HCT116 (cell line): ENCODE measurements around the gene OR52E4. TPM values are rescaled to one million over a fixed set of nuclear protein-coding genes. Genes with fewer than 3 reads are reported as not detected.

Experiments
- ATAC-seq: fragments of 200-7000 bp; cut with Tn5 transposase; 2 replicates; pipeline ENCODE4 v1.9.1; 2020; ENCODE audit warnings: mild to moderate bottlenecking, moderate library complexity
- BruUV-seq: library from RNA; stranded (reverse); fragments of 400-500 nt; replicated peaks from 2 replicates; lab custom pipeline; 2021; lab: Mats Ljungman, UMichigan
- CTCF ChIA-PET: fragments of 300-600 bp; sonication (Branson Sonifier 250); formaldehyde crosslinking; loops from one replicate; lab custom pipeline; 2021; ENCODE audit warnings: antibody characterized with exemption; lab: Charles Lee
- POLR2A ChIA-PET: fragments of 300-600, 350-600 bp; sonication (Branson Sonifier 250); formaldehyde crosslinking; loops from one replicate; lab custom pipeline; 2021; ENCODE audit warnings: antibody characterized with exemption; lab: Charles Lee
- RAD21 ChIA-PET, 2 experiments: fragments of 300-600 bp; sonication (Branson Sonifier 250); formaldehyde crosslinking; loops; one replicate each; lab custom pipeline; 2023; ENCODE audit warnings: low total read pairs in 2 of 2; ENCODE audit not compliant: uncharacterized antibody in 2 of 2, unreplicated experiment in 2 of 2, low non-redundant PET in 1 of 2; lab: Charles Lee
- DNase-seq: peaks from one replicate; pipeline ENCODE4 v3.0.0-alpha.2; 2010; ENCODE audit warnings: low read depth, low spot score
- H2AFZ ChIP-seq: fragments of 200-600 bp; shearing (Covaris generic), sonication (generic); 2 replicates; pipeline ENCODE4 v1.6.1; 2017; ENCODE audit warnings: low read depth, mixed run types, mixed read lengths, antibody characterized with exemption, low read length; ENCODE audit not compliant: poor library complexity, severe bottlenecking
- H3K27ac ChIP-seq: 2 replicates; pipeline ENCODE4 v1.5.1; 2012; ENCODE audit warnings: low read depth, low read length
- H3K27me3 ChIP-seq: fragments of 200-600 bp; sonication (generic); 2 replicates; pipeline ENCODE4 v1.6.1; 2016; ENCODE audit warnings: mixed run types, low read length, mixed read lengths; ENCODE audit not compliant: insufficient read depth
- H3K36me3 ChIP-seq, 2 experiments: fragments of 200-500 bp in 1 of 2; fragments of 200-600 bp in 1 of 2; sonication (Bioruptor generic) in 1 of 2; sonication (generic) in 1 of 2; 2 replicates each; pipeline versions ENCODE4 v1.5.1 to v1.6.1; 2014 to 2016; ENCODE audit warnings: low read length in 2 of 2, inconsistent platforms in 1 of 2, mixed read lengths in 1 of 2, mixed run types in 1 of 2; ENCODE audit not compliant: insufficient read depth in 2 of 2, control insufficient read depth in 1 of 2
- H3K4me1 ChIP-seq, 2 experiments: fragments of 200-600 bp in 1 of 2; sonication (generic) in 1 of 2; 2 replicates each; pipeline versions ENCODE4 v1.5.1 to v1.6.1; 2012 to 2017; ENCODE audit warnings: low read length in 2 of 2, inconsistent platforms in 1 of 2, mild to moderate bottlenecking in 1 of 2, mixed read lengths in 1 of 2, mixed run types in 1 of 2, moderate library complexity in 1 of 2; ENCODE audit not compliant: insufficient read depth in 2 of 2, control insufficient read depth in 1 of 2
- H3K4me2 ChIP-seq: fragments of 200-600 bp; sonication (generic); 2 replicates; pipeline ENCODE4 v1.6.1; 2017; ENCODE audit warnings: mixed run types, low read length, mixed read lengths
- H3K4me3 ChIP-seq, 2 experiments: fragments of 200-600 bp in 1 of 2; sonication (generic) in 1 of 2; replicated peaks in 1 of 2; 2 replicates each; pipeline ENCODE4 v1.5.1; 2011 to 2016; ENCODE audit warnings: low read length in 2 of 2, control low read depth in 1 of 2, low read depth in 1 of 2, mild to moderate bottlenecking in 1 of 2, mixed read lengths in 1 of 2, mixed run types in 1 of 2
- H3K79me2 ChIP-seq: fragments of 200-600 bp; sonication (generic); 2 replicates; pipeline ENCODE4 v1.6.1; 2017; ENCODE audit warnings: mild to moderate bottlenecking, mixed run types, low read length, moderate library complexity, mixed read lengths; ENCODE audit not compliant: insufficient read depth
- H3K9ac ChIP-seq: fragments of 200-600 bp; sonication (generic); 2 replicates; pipeline ENCODE4 v1.6.1; 2016; ENCODE audit warnings: low read length, mixed read lengths
- H3K9me2 ChIP-seq: fragments of 200-600 bp; sonication (generic), shearing (Covaris generic); 2 replicates; pipeline ENCODE4 v1.6.1; 2017; ENCODE audit warnings: mixed run types, mild to moderate bottlenecking, moderate library complexity; ENCODE audit not compliant: insufficient read depth
- H3K9me3 ChIP-seq, 2 experiments: fragments of 200-500 bp in 1 of 2; fragments of 200-600 bp in 1 of 2; sonication (Bioruptor generic) in 1 of 2; sonication (generic) in 1 of 2; 2 replicates each; pipeline ENCODE4 v1.6.1; 2014 to 2017; ENCODE audit warnings: low read length in 2 of 2, mixed read lengths in 2 of 2, inconsistent platforms in 1 of 2, low read depth in 1 of 2, mild to moderate bottlenecking in 1 of 2, mixed run types in 1 of 2, moderate library complexity in 1 of 2; ENCODE audit not compliant: control insufficient read depth in 1 of 2, insufficient read depth in 1 of 2
- H4K20me1 ChIP-seq: fragments of 200-600 bp; sonication (generic), shearing (Covaris generic); 2 replicates; pipeline ENCODE4 v1.6.1; 2017; ENCODE audit warnings: mixed run types, mild to moderate bottlenecking, moderate library complexity; ENCODE audit not compliant: insufficient read depth
- CBX3 ChIP-seq: IDR thresholded peaks from 2 replicates; pipeline ENCODE4 v1.6.1; 2012; ENCODE audit warnings: low read depth
- CEBPB ChIP-seq: IDR thresholded peaks from 2 replicates; pipeline ENCODE4 v1.6.1; 2012; ENCODE audit warnings: low read depth
- EGR1 ChIP-seq: IDR thresholded peaks from 2 replicates; pipeline ENCODE4 v1.6.1; 2012; ENCODE audit warnings: low read depth
- EZH2 ChIP-seq: fragments of 200-600 bp; sonication (generic); IDR thresholded peaks from 2 replicates; pipeline ENCODE4 v1.6.1; 2017; ENCODE audit warnings: antibody characterized with exemption, mixed run types
- EZH2phosphoT487 ChIP-seq: fragments of 200-600 bp; IDR thresholded peaks from 2 replicates; pipeline ENCODE4 v1.6.1; 2018; ENCODE audit warnings: antibody characterized with exemption, borderline replicate concordance
- FOSL1 ChIP-seq: IDR thresholded peaks from 2 replicates; pipeline ENCODE4 v1.6.1; 2012; ENCODE audit warnings: low read depth
- JUND ChIP-seq: IDR thresholded peaks from 2 replicates; pipeline ENCODE4 v1.6.1; 2012
- POLR2A ChIP-seq: IDR thresholded peaks from 2 replicates; pipeline ENCODE4 v1.7.0; 2011; ENCODE audit warnings: borderline replicate concordance; ENCODE audit not compliant: insufficient read depth, insufficient read length; ENCODE audit errors: extremely low read depth
- POLR2AphosphoS5 ChIP-seq: IDR thresholded peaks from 2 replicates; pipeline ENCODE4 v1.6.1; 2011; ENCODE audit warnings: mild to moderate bottlenecking, low read depth, low read length, moderate library complexity
- SIN3A ChIP-seq: IDR thresholded peaks from 2 replicates; pipeline ENCODE4 v1.6.1; 2012; ENCODE audit warnings: low read depth
- SP1 ChIP-seq: IDR thresholded peaks from 2 replicates; pipeline ENCODE4 v1.6.1; 2012; ENCODE audit warnings: low read depth
- SRF ChIP-seq: IDR thresholded peaks from 2 replicates; pipeline ENCODE4 v1.6.1; 2012; ENCODE audit warnings: low read depth
- TCF7L2 ChIP-seq: IDR thresholded peaks from 2 replicates; pipeline ENCODE4 v1.7.0; 2011; ENCODE audit warnings: borderline replicate concordance, inconsistent platforms; ENCODE audit not compliant: insufficient read depth, insufficient read length; ENCODE audit errors: extremely low read depth
- ZFX ChIP-seq: fragments of 450-650 bp; IDR thresholded peaks from 2 replicates; pipeline ENCODE4 v1.6.1; 2017
- ZNF274 ChIP-seq: fragments of 200-500 bp; sonication (Bioruptor generic); IDR thresholded peaks from 2 replicates; pipeline ENCODE4 v1.6.1; 2014; ENCODE audit warnings: mild to moderate bottlenecking, low read depth, low read length, inconsistent platforms
- intact Hi-C: fragments of 100-400 bp; cut with micrococcal nuclease; formaldehyde crosslinking; loops from 2 replicates; pipeline ENCODE4 v1.10.0; 2022
- total RNA-seq: library from RNA; stranded (reverse); gene quantifications from one replicate; pipeline ENCODE4 v1.2.1, GENCODE V29; 2021; ENCODE audit not compliant: unreplicated experiment
- TF ChIP-seq, protein P1 (sequence below): IDR thresholded peaks from 2 replicates; pipeline ENCODE4 v1.6.1; 2012
- TF ChIP-seq, protein P2 (sequence below): IDR thresholded peaks from 2 replicates; pipeline ENCODE4 v1.6.1; 2012; ENCODE audit warnings: low read depth
- TF ChIP-seq, protein P3 (sequence below), 3 experiments: fragments of 200-600 bp in 1 of 3; sonication (generic) in 1 of 3; IDR thresholded peaks in 2 of 3; conservative IDR thresholded peaks in 1 of 3; 2 replicates each; pipeline ENCODE4 v1.5.1; 2012 to 2017; ENCODE audit warnings: low read depth in 2 of 3, low read length in 2 of 3, antibody characterized with exemption in 1 of 3, borderline replicate concordance in 1 of 3, control low read depth in 1 of 3, mild to moderate bottlenecking in 1 of 3, mixed read lengths in 1 of 3, mixed run types in 1 of 3, moderate library complexity in 1 of 3; ENCODE audit not compliant: insufficient read depth in 1 of 3

OR52E4 gene
- total RNA-seq, 1 experiment from 2014 or later: not detected

DNA sequence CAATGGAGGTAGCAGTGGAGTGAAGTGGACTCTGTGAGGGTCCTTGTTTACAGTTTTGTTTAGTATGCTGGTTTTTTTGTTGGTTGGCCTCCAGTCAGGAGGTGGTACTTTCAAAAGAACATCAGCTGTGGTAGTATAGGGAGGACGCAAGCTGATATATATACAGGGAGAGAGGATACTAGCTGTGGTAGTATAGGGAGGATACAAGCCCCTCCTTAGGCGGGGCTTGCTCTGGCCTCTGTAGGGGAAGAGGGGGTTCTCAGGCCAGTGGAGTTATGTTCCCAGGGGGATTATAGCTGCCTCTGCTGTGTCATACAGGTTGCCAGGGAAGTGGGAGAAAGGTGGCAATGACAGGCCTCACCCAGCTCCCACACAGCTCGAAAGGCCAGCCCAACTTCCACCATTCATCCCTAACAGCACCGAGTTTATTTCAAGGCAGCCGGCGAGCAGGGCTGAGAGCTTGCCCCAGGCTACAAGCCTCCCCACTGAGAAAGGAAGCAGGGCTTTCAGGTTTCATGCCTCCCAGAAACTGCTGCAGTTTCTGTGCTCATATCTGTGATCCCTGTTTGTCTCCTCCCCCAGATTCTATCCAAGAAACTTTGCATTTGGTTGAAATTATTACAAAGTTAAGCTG, 49.1 kb upstream of the OR52E4 start:
- no peaks in the 10 kb centered on the region for H3K79me2 ChIP-seq
- no peak overlapping the region for H3K9ac ChIP-seq
- POLR2A ChIA-PET: no interaction called here
- no peaks in the 10 kb centered on the region; the same call in 1 of the 2 replicates for H4K20me1 ChIP-seq
- H3K27me3 ChIP-seq: peaks cover 52% of the 10 kb centered on the region
- H3K9me2 ChIP-seq: no peaks in the 10 kb centered on the region
- TF ChIP-seq, protein P1, sequence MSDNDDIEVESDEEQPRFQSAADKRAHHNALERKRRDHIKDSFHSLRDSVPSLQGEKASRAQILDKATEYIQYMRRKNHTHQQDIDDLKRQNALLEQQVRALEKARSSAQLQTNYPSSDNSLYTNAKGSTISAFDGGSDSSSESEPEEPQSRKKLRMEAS: no peak
- TF ChIP-seq POLR2A (no peak), EGR1 (no peak), CBX3 (no peak), EZH2phosphoT487 (no peak), ZNF274 (no peak), JUND (no peak), ZFX (no peak), SRF (no peak), TCF7L2 (no peak), CEBPB (no peak), SIN3A (no peak), SP1 (no peak), POLR2AphosphoS5 (no peak), FOSL1 (no peak), EZH2 (no peak)
- TF ChIP-seq, protein P2, sequence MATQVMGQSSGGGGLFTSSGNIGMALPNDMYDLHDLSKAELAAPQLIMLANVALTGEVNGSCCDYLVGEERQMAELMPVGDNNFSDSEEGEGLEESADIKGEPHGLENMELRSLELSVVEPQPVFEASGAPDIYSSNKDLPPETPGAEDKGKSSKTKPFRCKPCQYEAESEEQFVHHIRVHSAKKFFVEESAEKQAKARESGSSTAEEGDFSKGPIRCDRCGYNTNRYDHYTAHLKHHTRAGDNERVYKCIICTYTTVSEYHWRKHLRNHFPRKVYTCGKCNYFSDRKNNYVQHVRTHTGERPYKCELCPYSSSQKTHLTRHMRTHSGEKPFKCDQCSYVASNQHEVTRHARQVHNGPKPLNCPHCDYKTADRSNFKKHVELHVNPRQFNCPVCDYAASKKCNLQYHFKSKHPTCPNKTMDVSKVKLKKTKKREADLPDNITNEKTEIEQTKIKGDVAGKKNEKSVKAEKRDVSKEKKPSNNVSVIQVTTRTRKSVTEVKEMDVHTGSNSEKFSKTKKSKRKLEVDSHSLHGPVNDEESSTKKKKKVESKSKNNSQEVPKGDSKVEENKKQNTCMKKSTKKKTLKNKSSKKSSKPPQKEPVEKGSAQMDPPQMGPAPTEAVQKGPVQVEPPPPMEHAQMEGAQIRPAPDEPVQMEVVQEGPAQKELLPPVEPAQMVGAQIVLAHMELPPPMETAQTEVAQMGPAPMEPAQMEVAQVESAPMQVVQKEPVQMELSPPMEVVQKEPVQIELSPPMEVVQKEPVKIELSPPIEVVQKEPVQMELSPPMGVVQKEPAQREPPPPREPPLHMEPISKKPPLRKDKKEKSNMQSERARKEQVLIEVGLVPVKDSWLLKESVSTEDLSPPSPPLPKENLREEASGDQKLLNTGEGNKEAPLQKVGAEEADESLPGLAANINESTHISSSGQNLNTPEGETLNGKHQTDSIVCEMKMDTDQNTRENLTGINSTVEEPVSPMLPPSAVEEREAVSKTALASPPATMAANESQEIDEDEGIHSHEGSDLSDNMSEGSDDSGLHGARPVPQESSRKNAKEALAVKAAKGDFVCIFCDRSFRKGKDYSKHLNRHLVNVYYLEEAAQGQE: no peak
- TF ChIP-seq, protein P3, sequence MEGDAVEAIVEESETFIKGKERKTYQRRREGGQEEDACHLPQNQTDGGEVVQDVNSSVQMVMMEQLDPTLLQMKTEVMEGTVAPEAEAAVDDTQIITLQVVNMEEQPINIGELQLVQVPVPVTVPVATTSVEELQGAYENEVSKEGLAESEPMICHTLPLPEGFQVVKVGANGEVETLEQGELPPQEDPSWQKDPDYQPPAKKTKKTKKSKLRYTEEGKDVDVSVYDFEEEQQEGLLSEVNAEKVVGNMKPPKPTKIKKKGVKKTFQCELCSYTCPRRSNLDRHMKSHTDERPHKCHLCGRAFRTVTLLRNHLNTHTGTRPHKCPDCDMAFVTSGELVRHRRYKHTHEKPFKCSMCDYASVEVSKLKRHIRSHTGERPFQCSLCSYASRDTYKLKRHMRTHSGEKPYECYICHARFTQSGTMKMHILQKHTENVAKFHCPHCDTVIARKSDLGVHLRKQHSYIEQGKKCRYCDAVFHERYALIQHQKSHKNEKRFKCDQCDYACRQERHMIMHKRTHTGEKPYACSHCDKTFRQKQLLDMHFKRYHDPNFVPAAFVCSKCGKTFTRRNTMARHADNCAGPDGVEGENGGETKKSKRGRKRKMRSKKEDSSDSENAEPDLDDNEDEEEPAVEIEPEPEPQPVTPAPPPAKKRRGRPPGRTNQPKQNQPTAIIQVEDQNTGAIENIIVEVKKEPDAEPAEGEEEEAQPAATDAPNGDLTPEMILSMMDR (IDR thresholded peaks at IDR 0.05 in 2 of 3, conservative IDR thresholded peaks at IDR 0.05 in 1 of 3; ENCODE audit: borderline replicate concordance in 1 of 3, insufficient read depth in 1 of 3, low read depth in 2 of 3, low read length in 2 of 3): no peak
- no peak overlapping the region for H3K4me2 ChIP-seq
- no peak for ATAC-seq
- H3K4me3 ChIP-seq: no peak overlapping the region
- BruUV-seq: no TSS peak
- RAD21 ChIA-PET: no interaction called here
- no peak overlapping the region for H3K27ac ChIP-seq
- H2AFZ ChIP-seq: no peak overlapping the region
- H3K36me3 ChIP-seq: no peaks in the 10 kb centered on the region
- H3K4me1 ChIP-seq: no peaks in the 10 kb centered on the region
- CTCF ChIA-PET: no interaction called here
- H3K9me3 ChIP-seq: no peaks in the 10 kb centered on the region
- DNase-seq: no peak
- intact Hi-C loops: no loop called here
